HG03457 (cell line): ENCODE measurements around the gene PRF1.

ENCODE experiments used
- ATAC-seq: cut with Tn5 transposase; IDR thresholded peaks from one replicate; pipeline ENCODE4 v1.9.1; 2021; ENCODE audit warnings: moderate number of reproducible peaks; ENCODE audit not compliant: unreplicated experiment

Gene PRF1

GRCh38 chr10:70561558-70561957 lies 41.0 kb downstream of the PRF1 start:
- no peak for ATAC-seq

- ATAC-seq, result no peak
These were observed 41.5 kb downstream of the PRF1 start for GRCh38 chr10:70561070-70561469.

- no peak for ATAC-seq
These were observed 42.0 kb downstream of the PRF1 start for GRCh38 chr10:70560511-70560941.

- no peak for ATAC-seq
These were observed 42.7 kb downstream of the PRF1 start for GRCh38 chr10:70559861-70560260.

- no peak for ATAC-seq
These were observed 43.4 kb downstream of the PRF1 start for GRCh38 chr10:70558871-70559810.

GRCh38 chr10:70558295-70558694 lies 44.2 kb downstream of the PRF1 start:
- ATAC-seq, result no peak

GRCh38 chr10:70557876-70558275 lies 44.7 kb downstream of the PRF1 start:
- ATAC-seq, result no peak

GRCh38 chr10:70557086-70557845 lies 45.3 kb downstream of the PRF1 start:
- ATAC-seq, result no peak

GRCh38 chr10:70555371-70555770 lies 47.2 kb downstream of the PRF1 start:
- no peak for ATAC-seq

GRCh38 chr10:70552586-70552985 lies 50.0 kb downstream of the PRF1 start:
- no peak for ATAC-seq

GRCh38 chr10:70551971-70552422 lies 50.5 kb downstream of the PRF1 start:
- ATAC-seq, result no peak

- no peak for ATAC-seq
These were observed 51.1 kb downstream of the PRF1 start for GRCh38 chr10:70551466-70551865.

GRCh38 chr10:70550459-70550858 lies 52.1 kb downstream of the PRF1 start:
- ATAC-seq, result no peak

- no peak for ATAC-seq
These were observed 52.5 kb downstream of the PRF1 start for GRCh38 chr10:70549962-70550458.

GRCh38 chr10:70549351-70549961 lies 53.1 kb downstream of the PRF1 start:
- ATAC-seq, result no peak
